Hematopoietic multipotent progenitor cell treated with erythropoietin and hydrocortisone succinate and interleukin-3 and kit ligand, for 17 days (in vitro differentiated cells): ENCODE results near the gene JMJD1C.

ENCODE experiments used
- DNase-seq: peaks from one replicate; pipeline ENCODE4 v3.0.0-alpha.2; 2015; ENCODE audit warnings: low spot score

Gene JMJD1C

GRCh38 chr10:63438506-63439498 lies 27.0 kb downstream of the JMJD1C start:
- no peak for DNase-seq

DNA sequence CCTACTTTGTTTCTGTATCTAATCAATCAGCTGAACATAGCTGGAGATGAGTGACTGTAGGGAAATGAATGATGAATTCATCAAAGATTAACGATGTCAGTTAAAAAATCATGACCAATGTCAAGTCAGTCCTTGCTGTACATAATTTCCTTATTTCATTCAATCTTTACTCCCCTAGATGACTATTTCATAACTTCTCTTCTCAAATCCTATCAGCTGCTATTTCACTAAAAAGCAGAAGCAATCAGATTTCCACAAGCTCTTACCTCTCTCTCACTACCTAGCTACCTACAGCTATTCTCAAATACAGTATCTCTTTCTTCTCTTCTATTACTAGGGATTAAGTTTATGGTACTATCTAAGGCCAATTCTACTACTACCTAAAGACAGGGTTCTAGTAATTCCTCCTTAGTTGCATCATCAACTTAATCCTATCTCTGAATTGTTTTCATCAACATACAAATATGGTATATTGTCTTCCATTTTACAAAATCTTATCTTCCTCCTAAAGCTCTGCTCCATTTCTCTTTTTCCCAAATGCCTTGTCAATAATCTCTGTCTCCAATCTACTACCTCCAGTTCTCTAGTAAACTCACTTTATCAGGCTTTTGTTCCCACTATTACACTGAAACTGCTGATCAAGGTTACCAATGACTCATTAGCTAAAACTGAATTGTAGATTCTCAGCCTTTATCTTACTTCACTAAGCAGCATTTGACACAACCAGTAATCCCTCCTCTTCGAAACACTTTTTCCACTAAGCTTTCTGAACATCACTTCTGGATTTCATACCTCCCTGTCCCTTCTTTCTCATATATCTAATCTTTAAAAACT lies 28.4 kb downstream of the JMJD1C start:
- no peak for DNase-seq

DNA sequence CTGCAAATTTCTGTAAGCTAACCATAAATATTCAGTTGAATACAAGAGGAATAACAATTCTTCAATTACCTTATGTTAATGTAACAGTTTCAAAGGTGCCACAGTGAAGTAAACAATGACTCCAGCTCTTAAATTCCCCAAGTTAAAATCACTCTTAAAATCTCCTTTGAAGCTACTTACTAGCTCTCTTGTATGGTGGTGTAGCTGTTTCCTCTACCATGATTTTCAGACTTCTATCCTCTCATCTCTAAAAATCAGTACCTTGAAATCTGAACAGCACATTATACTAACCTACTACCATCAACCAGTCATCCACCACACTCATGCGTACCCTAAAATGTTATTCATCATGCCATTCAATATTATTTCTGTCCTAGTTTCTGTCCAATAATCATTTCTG lies 29.6 kb downstream of the JMJD1C start:
- no peak for DNase-seq

GRCh38 chr10:63434866-63435854 lies 30.6 kb downstream of the JMJD1C start:
- DNase-seq: no peak

DNA sequence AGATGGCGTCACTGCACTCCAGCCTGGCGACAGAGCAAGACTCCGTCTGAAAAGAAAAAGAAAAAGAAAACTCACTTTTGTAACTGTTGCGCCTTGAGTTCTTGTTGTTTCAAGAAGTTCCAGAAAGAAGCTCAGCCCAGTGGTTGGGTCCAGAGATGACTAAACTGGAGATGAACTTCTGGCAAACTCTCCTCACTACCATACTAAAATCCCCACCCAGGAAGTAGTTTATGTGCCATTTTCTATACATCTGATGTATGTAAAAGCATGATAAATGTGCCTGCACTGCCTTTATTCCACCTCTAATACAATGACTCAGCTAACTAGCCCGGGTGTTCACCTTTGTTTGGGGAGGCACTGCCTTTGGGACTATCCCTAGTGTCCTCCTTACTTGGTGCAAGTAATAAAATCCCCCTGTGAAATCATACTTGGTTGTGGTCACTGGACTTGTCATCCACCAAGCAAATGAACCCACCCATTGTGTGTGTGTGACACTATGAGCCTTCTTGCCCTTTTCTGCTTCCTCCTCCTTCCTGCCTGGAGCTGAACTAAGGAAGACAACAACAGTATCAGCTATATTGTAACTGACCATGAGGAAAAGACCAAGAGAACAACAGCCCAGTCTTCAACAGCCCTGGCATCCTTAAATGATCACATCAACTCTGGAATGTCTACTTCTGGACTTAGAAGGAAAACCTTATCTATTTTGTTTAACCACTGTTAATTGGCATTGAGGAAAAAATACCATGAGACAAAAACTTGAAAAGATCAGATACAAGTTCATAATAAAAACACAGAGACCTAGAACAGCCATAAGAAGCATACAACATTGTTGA lies 33.6 kb downstream of the JMJD1C start:
- no peak for DNase-seq

DNA sequence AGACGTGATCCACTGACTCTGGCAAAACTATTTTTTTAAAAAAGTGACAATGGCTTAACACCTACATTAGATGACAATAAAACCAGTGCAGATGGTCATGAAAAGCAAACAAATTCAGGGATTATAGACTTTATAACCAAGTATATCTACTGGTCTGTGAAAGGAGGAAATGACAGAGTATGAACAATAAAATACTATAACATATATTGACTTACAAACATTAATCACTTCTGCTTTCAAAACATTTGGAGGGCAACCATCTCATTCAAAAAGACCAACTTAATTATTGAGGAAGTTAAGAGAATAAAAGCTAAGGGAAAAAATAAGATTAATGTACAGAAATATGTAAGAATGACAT lies 34.8 kb downstream of the JMJD1C start:
- DNase-seq: no peak

DNA sequence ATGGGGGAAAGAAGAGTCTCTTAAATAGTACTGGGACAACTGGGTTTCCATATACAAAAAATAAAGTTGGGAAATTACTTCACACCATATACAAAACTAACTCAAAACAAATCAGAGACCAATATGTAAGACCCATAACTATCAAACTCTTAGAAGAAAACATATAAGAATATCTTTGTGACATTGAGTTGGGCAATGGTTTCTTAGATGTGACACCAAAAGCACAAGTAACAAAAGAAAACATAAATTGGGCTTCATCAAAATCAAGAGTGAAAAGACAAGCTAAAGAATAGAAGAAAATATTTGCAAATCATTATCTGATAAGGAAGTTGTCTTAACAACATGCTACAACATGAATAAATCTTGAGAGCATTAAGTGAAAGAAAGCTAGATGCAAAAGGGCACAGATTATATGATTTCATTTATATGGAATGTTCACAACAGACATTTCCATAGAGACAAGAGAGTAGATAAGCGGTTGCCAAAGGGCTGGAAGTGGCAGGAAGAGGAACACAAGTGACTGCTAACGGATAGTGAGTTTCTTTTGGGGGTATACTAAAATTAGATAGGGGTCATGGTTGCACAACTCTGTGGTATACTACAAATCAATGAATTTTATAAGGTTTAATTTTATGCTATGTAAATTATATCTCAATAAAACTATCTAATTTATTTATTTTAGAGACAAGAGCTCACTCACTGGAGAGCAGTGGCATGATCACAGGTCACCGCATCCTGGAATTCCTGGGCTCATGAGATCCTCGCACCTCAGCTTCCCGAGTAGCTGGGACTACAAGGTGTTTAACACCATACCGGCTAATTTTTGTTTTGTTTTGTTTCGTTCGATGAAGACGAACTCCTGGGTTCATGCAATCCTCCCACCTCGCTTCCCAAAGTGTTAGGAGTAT lies 35.4 kb downstream of the JMJD1C start:
- DNase-seq: no peak

DNA sequence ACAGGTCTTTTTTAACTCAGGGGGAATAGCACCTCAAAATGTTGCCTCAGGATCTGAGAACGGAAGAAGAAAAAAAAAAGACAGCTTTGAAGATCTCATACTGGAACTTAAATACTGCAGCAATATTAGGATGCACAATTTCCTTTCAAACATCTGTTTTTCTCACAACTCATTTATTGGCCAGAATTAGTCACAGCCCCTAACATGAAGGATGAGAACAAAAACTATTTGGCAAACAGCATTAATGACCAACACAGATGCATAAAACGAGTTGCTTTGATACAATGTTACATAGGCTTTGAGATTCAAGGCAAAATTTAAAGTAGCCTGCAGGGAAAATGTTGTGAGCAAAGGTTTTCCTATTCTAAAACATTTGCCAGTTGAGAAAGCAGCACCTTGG lies 36.5 kb downstream of the JMJD1C start:
- no peak for DNase-seq

- DNase-seq: no peak
These were observed 38.8 kb downstream of the JMJD1C start for GRCh38 chr10:63427013-63427412.

GRCh38 chr10:63425512-63425911 lies 40.3 kb downstream of the JMJD1C start:
- no peak for DNase-seq

- DNase-seq: no peak
These were observed 41.2 kb downstream of the JMJD1C start for GRCh38 chr10:63424576-63424975.

GRCh38 chr10:63423494-63423893 lies 42.3 kb downstream of the JMJD1C start:
- no peak for DNase-seq

- no peak for DNase-seq
These were observed 44.2 kb downstream of the JMJD1C start for GRCh38 chr10:63421591-63421990.

DNA sequence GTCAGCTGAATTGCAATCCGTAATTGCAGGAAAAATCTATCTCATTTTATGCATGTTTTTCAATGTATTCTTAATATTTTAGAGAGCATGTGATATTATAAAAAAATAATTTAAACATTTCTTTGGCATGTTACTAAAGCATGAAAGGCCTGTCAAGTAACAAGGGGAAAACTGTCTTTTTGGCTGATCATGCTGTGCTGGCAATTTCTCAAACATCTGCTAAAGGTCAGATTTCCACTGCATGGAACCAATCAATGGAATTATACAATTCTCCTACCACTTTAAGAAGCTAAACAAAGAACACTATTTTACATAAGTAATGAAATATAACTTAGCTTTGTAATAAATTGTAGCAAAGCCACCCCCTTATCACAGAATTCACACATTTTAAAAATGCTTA lies 49.4 kb downstream of the JMJD1C start:
- DNase-seq: no peak

DNA sequence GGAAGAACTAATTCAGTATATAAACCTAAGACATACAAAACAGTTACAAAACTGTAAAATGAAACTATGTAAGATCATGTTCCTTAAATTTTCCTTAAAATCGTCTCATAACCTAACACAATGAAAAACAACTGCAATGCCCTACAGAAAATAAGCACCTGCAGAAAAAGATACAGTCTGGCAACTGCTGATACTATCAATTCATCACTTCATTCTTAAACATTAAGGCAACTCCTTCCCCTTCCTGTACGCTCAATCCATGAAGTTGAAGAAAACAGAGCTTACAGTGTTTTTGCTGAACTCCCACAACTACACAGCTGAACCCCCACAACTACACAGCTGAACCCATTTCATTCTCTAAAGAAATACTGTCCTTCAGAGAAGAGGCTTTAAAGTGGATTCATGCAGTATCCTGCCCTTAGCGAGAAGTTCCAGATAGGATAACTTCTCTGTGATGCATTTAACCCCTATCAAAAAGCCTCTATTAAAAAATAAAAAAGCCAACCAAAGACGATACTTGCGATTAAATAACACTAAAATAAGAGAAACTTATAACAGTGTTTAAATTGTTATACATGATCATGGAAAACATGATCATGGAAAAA lies 50.0 kb downstream of the JMJD1C start:
- DNase-seq: no peak

GRCh38 chr10:63414481-63415260 lies 51.1 kb downstream of the JMJD1C start:
- DNase-seq: no peak

DNA sequence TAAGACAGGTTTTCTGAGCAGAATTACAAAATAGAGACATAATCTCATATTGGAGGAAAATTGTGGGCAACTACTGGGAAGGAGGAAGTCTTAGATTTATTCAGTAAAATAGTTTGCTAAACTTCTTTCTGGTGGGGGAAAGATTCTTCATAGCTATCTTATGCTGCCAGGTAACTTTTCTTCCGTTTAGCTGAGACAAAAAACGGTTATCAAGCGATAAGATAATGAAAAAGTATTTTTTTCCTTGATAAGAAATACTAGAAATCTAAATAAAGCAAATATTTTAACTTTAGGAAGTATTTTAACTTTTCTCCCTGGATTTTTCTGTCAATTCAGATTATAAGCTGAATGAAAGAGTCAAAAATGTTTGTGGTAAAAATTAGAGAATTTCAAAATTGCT lies 52.3 kb downstream of the JMJD1C start:
- no peak for DNase-seq

DNA sequence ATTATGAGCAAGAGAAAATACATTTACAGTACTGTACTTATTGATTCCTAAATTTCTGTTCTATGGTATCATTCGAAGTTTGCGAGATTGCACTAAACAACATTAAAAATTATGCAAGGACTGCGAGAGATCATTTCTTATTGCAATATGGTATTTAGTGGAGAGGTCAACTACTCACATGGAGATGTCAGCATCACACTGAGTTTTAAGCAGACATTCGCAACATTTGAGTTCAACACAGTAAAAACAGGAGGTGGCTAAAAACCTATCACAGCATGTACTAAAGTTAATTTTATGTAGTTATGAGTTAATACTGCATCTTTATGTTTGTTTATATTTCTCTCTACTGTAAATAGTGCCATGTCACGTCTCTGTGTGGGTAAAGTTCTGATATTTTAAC lies 53.5 kb downstream of the JMJD1C start:
- DNase-seq: no peak

DNA sequence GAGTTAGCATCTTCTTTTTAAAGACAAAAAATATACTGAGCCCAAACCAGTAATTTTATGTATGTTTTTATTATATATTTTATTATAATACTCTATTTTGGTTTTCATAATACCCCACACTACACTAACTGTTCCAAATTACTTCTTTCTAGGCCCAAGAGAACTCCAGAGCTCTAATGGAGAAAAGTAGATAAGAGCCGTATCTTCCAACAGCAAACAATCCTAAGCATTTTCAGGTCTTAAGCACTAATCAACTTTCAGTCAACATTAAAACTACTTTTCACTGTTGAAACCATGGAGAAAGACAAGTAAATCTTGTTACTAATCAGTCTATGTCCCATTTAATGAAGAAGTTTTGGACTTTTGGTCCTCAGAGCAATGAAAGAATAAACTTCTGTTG lies 55.1 kb downstream of the JMJD1C start:
- no peak for DNase-seq
